C4-2B (cell line): Measurements from ENCODE around the gene LUZP1.
A peak's percentile ranks its signal among the peaks of the same experiment; 100 is the strongest.

Source experiments
- H3K27ac ChIP-seq: fragments of 450-650 bp; 2 replicates; pipeline ENCODE4 v1.5.1; 2017
- CTCF ChIP-seq: fragments of 450-650 bp; conservative IDR thresholded peaks from 2 replicates; pipeline ENCODE4 v1.5.1; 2017; ENCODE audit warnings: mild to moderate bottlenecking
- ZFX ChIP-seq: fragments of 450-650 bp; IDR thresholded peaks from 2 replicates; pipeline ENCODE4 v1.6.1; 2017

Gene LUZP1

GRCh38 chr1:23168445-23169194, at the start of gene LUZP1:
Gene LUZP1 (minus strand): TSS chr1:23168856.
- peak within 1 kb of the TSS; percentile 67 for H3K27ac ChIP-seq
- TF ChIP-seq ZFX (no peak), CTCF (no peak)

GRCh38 chr1:23217421-23218115, 48.9 kb upstream of the LUZP1 start, which contains the start of gene HTR1D:
Gene HTR1D (minus strand): TSS chr1:23217502. CDS start chr1:23194219, 23,283 bp downstream.
- TF ChIP-seq ZFX (no peak), CTCF (no peak)
- no peak within 1 kb of the TSS for H3K27ac ChIP-seq

DNA sequence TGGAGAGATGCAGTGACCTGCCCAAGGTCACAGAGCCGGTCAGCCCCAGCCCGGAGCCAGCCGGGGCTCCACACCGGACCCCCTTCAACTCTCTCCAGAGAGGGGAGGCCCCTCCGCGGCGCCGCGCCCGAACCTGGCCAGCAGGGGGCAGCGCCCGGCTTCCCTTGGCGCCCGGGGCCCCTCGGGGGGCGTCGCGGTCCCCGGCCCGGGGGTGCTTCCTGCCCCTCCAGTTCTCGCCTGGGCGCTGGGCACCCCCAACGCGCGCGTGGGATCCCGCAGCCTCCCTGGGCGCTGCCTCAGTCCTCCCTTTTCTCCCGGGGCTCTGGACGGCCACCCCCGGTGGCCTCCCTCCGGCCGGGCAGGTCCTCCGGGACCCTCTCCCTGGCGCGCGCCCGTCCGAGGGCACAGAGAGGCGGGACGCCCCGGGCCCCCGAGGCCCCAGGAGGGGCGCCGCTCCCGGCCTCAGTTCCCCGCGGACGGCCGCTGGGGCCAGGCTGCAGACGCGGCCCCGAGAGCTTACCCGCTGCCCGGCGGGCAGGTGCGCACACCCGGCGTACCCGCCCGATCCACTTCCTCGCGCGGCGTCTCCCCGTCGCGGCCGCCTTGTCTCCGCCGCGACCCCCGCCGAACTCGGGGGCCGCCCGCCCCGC, 48.2 kb upstream of the LUZP1 start:
- TF ChIP-seq ZFX (no peak), CTCF (peak; percentile 70)
- H3K27ac ChIP-seq: no peak overlapping the region

GRCh38 chr1:23215751-23216449, 47.2 kb upstream of the LUZP1 start:
- no peak overlapping the region for H3K27ac ChIP-seq
- TF ChIP-seq CTCF: no peak
- no peak for TF ChIP-seq ZFX

- TF ChIP-seq ZFX: no peak
- no peak for TF ChIP-seq CTCF
- no peak overlapping the region for H3K27ac ChIP-seq
Observed at GRCh38 chr1:23215291-23215690, 46.6 kb upstream of the LUZP1 start.

DNA sequence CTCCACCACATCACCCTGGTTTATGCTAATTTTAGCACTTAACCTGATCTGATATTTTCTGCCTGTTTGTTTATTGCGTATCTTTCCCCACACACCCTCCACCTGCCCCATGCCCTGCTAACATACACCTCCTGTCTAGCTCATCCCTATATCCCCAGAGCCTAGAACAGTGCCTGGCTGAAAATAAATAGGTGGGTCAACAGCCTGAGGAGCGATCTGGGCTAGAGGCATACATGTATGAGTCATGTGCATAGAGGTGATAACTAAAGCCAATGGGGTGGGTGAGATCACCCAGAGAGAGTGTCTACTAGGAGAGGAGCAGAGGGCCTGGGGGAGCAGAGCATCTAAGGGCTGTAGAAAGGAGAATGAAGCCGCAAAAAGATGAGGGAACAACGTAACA, 46.0 kb upstream of the LUZP1 start:
- no peak overlapping the region for H3K27ac ChIP-seq
- TF ChIP-seq CTCF (no peak), ZFX (no peak)
